ENCODE results near the gene ITGB6. TPM values are rescaled to one million over a fixed set of nuclear protein-coding genes. Genes with fewer than 3 reads are reported as not detected.

Gene ITGB6
- total and polyA plus RNA-seq, 2 experiments from 2014 or later = 0.12 to 0.31 TPM

DNA sequence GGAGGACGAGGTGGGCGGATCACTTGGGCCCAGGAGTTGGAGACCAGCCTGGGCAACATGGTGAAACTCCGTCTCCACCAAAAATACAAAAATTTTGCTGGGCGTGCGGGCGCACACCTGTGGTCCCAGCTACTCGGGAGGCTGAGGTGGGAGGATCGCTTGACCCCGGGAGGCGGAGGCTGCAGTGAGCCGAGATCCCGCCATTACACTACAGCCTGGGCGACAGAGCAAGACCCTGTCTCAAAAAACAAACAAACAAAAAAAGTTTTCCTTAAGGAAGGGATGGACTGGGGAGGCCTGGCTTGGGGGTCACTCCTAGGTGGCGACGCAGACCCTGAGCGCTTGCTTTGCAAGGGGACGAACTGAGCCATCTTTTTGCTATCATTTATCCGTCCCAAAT, 138.5 kb downstream of the ITGB6 start:
- TF ChIP-seq CTCF (IDR thresholded peaks at IDR 0.05; ENCODE audit: low read depth, low read length) = no peak
- peak overlapping the region; percentile 46 for H3K4me3 ChIP-seq
- no peaks in the 10 kb centered on the region for H3K9me3 ChIP-seq (ENCODE audit: low read depth)
- no peak for DNase-seq (ENCODE audit: low read depth in 1 of 2, low spot score in 1 of 2)
- H3K36me3 ChIP-seq = no peaks in the 10 kb centered on the region
- H3K4me1 ChIP-seq (ENCODE audit: low read depth) = no peaks in the 10 kb centered on the region
- H3K27me3 ChIP-seq = peaks cover 43% of the 10 kb centered on the region
- H3K27ac ChIP-seq = no peak overlapping the region

DNA sequence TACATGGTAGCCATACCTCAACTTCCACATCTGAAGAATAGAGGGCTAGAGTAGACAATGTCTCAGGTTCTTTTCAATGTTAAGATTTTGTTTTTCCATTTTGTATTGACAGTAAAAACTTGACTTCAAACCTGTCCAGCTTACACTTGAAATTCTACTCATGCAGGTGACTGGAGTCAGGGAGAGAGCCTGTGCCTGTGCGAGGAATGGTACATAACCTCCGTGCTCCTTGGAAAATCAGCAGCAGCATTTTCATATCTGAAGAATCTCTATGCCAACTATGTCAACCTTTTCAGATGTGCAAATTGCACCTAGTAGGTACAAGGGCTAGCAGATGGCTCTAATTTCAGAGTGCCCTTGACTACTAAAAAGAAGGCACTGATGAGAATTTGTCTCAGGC, 139.8 kb downstream of the ITGB6 start:
- no peak for TF ChIP-seq CTCF (IDR thresholded peaks at IDR 0.05; ENCODE audit: low read depth, low read length)
- Histone ChIP-seq H3K9me3 (ENCODE audit: low read depth) (no peaks in the 10 kb centered on the region), H3K4me3 (no peak overlapping the region)

DNA sequence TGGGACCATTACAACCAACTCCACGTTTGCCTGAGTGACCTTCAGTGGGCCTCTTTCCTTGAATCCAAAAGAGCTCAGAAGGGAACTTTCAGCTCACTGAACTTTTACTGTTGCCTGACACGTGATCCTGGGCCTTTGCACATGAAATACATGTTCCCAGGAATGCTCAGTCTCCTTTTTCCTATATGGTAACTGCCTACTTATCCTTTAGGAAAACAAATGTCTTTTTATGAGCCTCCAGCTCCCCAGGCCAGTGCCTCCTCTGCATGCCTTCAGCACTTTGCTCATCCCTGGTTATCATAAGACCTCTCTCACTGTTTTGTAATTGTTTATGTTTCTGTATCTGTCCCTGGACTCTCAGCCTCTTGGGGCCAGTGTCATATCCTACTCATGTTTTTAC, 142.7 kb downstream of the ITGB6 start:
- no peak overlapping the region for H3K27ac ChIP-seq
- DNase-seq (ENCODE audit: low read depth in 1 of 2, low spot score in 1 of 2) = no peak
- H3K36me3 ChIP-seq = no peaks in the 10 kb centered on the region
- H3K9me3 ChIP-seq (ENCODE audit: low read depth) = no peaks in the 10 kb centered on the region
- H3K4me1 ChIP-seq (ENCODE audit: low read depth) = no peaks in the 10 kb centered on the region
- H3K4me3 ChIP-seq = no peak overlapping the region
- peaks cover 26% of the 10 kb centered on the region for H3K27me3 ChIP-seq
- TF ChIP-seq CTCF (IDR thresholded peaks at IDR 0.05; ENCODE audit: low read depth, low read length) = no peak

More for the DNA sequence above, 139.8 kb downstream of the ITGB6 start:
- peaks cover 43% of the 10 kb centered on the region for H3K27me3 ChIP-seq
- no peaks in the 10 kb centered on the region for H3K36me3 ChIP-seq
- H3K27ac ChIP-seq = no peak overlapping the region
- DNase-seq (ENCODE audit: low read depth in 1 of 2, low spot score in 1 of 2) = no peak
- H3K4me1 ChIP-seq (ENCODE audit: low read depth) = no peaks in the 10 kb centered on the region

GRCh38 chr2:160055726-160056108, 144.4 kb downstream of the ITGB6 start:
- no peaks in the 10 kb centered on the region for H3K9me3 ChIP-seq (ENCODE audit: low read depth)
- no peak for DNase-seq (ENCODE audit: low read depth in 1 of 2, low spot score in 1 of 2)
- no peak overlapping the region for H3K27ac ChIP-seq
- H3K4me3 ChIP-seq = no peak overlapping the region
- no peaks in the 10 kb centered on the region for H3K36me3 ChIP-seq
- H3K4me1 ChIP-seq (ENCODE audit: low read depth) = no peaks in the 10 kb centered on the region
- no peak for TF ChIP-seq CTCF (IDR thresholded peaks at IDR 0.05; ENCODE audit: low read depth, low read length)
- H3K27me3 ChIP-seq = peaks cover 14% of the 10 kb centered on the region

- Histone ChIP-seq H3K4me3 (no peak overlapping the region), H3K36me3 (no peaks in the 10 kb centered on the region), H3K27ac (no peak overlapping the region), H3K9me3 (ENCODE audit: low read depth) (no peaks in the 10 kb centered on the region), H3K4me1 (ENCODE audit: low read depth) (no peaks in the 10 kb centered on the region), H3K27me3 (peaks cover 8% of the 10 kb centered on the region)
- no peak for TF ChIP-seq CTCF (IDR thresholded peaks at IDR 0.05; ENCODE audit: low read depth, low read length)
- DNase-seq (ENCODE audit: low read depth in 1 of 2, low spot score in 1 of 2) = peak in 1 of 2 donors; percentile 69
Observed at GRCh38 chr2:160054984-160055725, 144.9 kb downstream of the ITGB6 start.
